Anterior cingulate cortex (tissue), 58 donors: ENCODE measurements around the gene OXCT2.
A peak's percentile ranks its signal among the peaks of the same experiment; 100 is the strongest.
"Not testable (repeated sequence)": the region's sequence is repeated elsewhere in the genome, so short reads cannot be mapped to it uniquely, and the experiment has no call there.

Experiments used
- DNase-seq, 58 donors: peaks; one replicate each; lab custom pipeline; 2025; lab: John Stamatoyannopoulos, UW

The OXCT2 gene

GRCh38 chr1:39766466-39766865, 4.7 kb downstream of the OXCT2 start:
- not testable (repeated sequence) for DNase-seq

GRCh38 chr1:39764512-39764911, 6.6 kb downstream of the OXCT2 start:
- DNase-seq: not testable (repeated sequence)

- DNase-seq: not testable (repeated sequence)
Measured at GRCh38 chr1:39763619-39764374, 7.4 kb downstream of the OXCT2 start.

GRCh38 chr1:39762550-39763540, 8.3 kb downstream of the OXCT2 start:
- no peak for DNase-seq

- no peak for DNase-seq
Measured at GRCh38 chr1:39761557-39762260, 9.4 kb downstream of the OXCT2 start.

GRCh38 chr1:39761016-39761415, 10.1 kb downstream of the OXCT2 start:
- no peak for DNase-seq

GRCh38 chr1:39760074-39761008, 10.8 kb downstream of the OXCT2 start:
- DNase-seq: no peak

GRCh38 chr1:39759436-39759726, 11.8 kb downstream of the OXCT2 start:
- DNase-seq: no peak

- no peak for DNase-seq
Measured at GRCh38 chr1:39758556-39759435, 12.4 kb downstream of the OXCT2 start.

- no peak for DNase-seq
Measured at GRCh38 chr1:39757501-39757900, 13.6 kb downstream of the OXCT2 start.

- no peak for DNase-seq
Measured at GRCh38 chr1:39755965-39756659, 15.0 kb downstream of the OXCT2 start.

GRCh38 chr1:39754906-39755504, 16.1 kb downstream of the OXCT2 start:
- peak in 6 of 58 donors; percentile 3 to 50 (median 18) for DNase-seq

- peak in 8 of 58 donors; percentile 7 to 51 (median 30) for DNase-seq
Measured at GRCh38 chr1:39754026-39754570, 17.1 kb downstream of the OXCT2 start.

GRCh38 chr1:39753132-39754025, 17.8 kb downstream of the OXCT2 start:
- DNase-seq: no peak

GRCh38 chr1:39752703-39753102, 18.4 kb downstream of the OXCT2 start:
- no peak for DNase-seq

GRCh38 chr1:39751595-39751994, 19.6 kb downstream of the OXCT2 start:
- no peak for DNase-seq
